ENCODE data around the gene ABHD12B. TPM values are rescaled to one million over a fixed set of nuclear protein-coding genes. Genes with fewer than 3 reads are reported as not detected.
"Not testable (repeated sequence)": the region's sequence is repeated elsewhere in the genome, so short reads cannot be mapped to it uniquely, and the experiment has no call there.

Gene ABHD12B
- total RNA-seq, 2 experiments from 2014 or later = not detected

GRCh38 chr14:50904719-50905118 lies 32.9 kb downstream of the ABHD12B start:
- H3K9me3 Mint-ChIP-seq = peaks cover 5% of the 10 kb centered on the region
- intact Hi-C loops (cut with micrococcal nuclease) = no loop called here
- H3K4me3 Mint-ChIP-seq = no peak overlapping the region
- H3K27me3 Mint-ChIP-seq = peaks cover 3% of the 10 kb centered on the region
- no peak overlapping the region for H3K27ac Mint-ChIP-seq
- no peaks in the 10 kb centered on the region for H3K36me3 Mint-ChIP-seq
- ChIA-PET POLR2A (no interaction called here), CTCF (no interaction called here)
- DNase-seq = no peak
- no peaks in the 10 kb centered on the region for H3K4me1 Mint-ChIP-seq (ENCODE audit: low read depth)

- H3K27me3 Mint-ChIP-seq = peaks cover 11% of the 10 kb centered on the region
- CTCF ChIA-PET = no interaction called here
- no peak overlapping the region for H3K27ac Mint-ChIP-seq
- no peak for DNase-seq
- peaks cover 5% of the 10 kb centered on the region for H3K9me3 Mint-ChIP-seq
- no peaks in the 10 kb centered on the region for H3K4me1 Mint-ChIP-seq (ENCODE audit: low read depth)
- POLR2A ChIA-PET = no interaction called here
- intact Hi-C loops (cut with micrococcal nuclease) = no loop called here
- no peaks in the 10 kb centered on the region for H3K36me3 Mint-ChIP-seq
- no peak overlapping the region for H3K4me3 Mint-ChIP-seq
Observed at GRCh38 chr14:50906326-50907065, 34.6 kb downstream of the ABHD12B start.

DNA sequence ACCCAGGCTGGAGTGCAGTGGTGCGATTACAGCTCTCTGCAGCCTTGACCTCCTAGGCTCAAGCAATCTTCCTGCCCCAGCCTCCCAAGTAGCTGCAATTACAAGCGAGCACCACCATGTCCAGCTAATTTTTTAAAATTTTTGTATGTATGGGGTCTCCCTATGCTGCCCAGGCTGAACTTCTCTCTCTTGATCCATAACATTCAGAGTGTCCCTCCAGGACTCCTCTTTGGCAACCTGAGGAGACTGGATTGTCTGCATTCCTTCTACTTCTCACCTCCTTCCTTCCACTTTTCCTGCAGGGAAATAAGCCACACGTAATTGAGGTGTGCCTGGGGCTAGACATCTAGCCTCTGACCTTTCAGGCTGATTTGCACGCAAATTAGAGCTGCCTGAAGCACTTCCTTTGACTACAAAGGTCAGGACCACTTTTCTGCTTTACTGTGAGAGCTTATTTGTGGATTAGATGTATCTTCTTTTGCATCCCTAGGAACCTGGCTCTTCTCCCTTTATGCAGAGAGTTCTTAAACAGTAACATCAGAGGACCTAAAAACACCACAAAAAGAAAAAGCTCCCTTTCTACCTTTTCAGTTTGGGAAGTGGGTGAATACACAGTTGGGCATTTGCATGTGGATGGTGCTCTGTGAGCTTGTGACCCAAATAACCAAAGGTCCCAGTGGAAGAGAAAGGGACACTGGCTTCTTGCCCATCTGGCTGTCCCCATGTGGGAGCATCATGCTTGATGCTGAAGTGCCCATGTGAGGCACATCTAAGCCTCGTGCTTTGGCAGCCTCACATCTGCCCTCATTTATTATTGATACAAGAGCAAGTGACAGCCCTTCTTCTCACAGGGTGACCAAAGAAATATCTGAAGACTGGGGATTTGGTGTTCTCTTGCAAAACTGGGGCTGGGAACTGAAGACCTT lies 38.9 kb downstream of the ABHD12B start:
- Mint-ChIP-seq H3K4me1 (ENCODE audit: low read depth) (no peaks in the 10 kb centered on the region), H3K27ac (no peak overlapping the region), H3K27me3 (peaks cover 23% of the 10 kb centered on the region), H3K4me3 (no peak overlapping the region), H3K9me3 (no peaks in the 10 kb centered on the region), H3K36me3 (no peaks in the 10 kb centered on the region)
- ChIA-PET CTCF (interaction anchor here (0.7 kb wide), 2 partner anchors 174 to 365 kb away, joined by 3 to 4 read pairs; no protein-coding TSS in a partner anchor), POLR2A (no interaction called here)
- no peak for DNase-seq
- intact Hi-C loops (cut with micrococcal nuclease) = no loop called here

- intact Hi-C loops (cut with micrococcal nuclease) = no loop called here
- Mint-ChIP-seq H3K9me3 (no peaks in the 10 kb centered on the region), H3K4me1 (ENCODE audit: low read depth) (no peaks in the 10 kb centered on the region), H3K27ac (no peak overlapping the region), H3K27me3 (peaks cover 14% of the 10 kb centered on the region), H3K4me3 (no peak overlapping the region), H3K36me3 (no peaks in the 10 kb centered on the region)
- POLR2A ChIA-PET = no interaction called here
- DNase-seq = no peak
- CTCF ChIA-PET = no interaction called here
Observed at GRCh38 chr14:50917449-50917848, 45.6 kb downstream of the ABHD12B start.

DNA sequence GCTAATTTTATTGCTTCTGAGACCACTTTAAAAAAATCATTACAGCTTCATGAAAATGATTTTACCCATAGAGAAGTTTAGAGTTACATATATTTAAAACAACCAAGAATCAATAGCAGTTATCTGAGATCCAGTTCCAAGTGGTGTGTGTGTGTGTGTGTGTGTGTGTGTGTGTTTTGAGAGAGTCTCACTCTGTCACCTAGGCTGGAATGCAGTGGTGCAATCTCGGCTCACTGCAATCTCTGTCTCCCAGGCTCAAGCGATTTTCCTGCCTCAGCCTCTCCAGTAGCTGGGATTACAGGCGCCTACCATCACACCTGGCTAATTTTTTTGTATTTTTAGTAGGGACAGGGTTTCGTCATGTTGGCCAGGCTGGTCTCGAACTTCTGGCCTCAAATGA lies 47.7 kb downstream of the ABHD12B start:
- POLR2A ChIA-PET; H3K4me3 Mint-ChIP-seq; H3K4me1 Mint-ChIP-seq (ENCODE audit: low read depth); H3K27ac Mint-ChIP-seq; DNase-seq; H3K36me3 Mint-ChIP-seq; H3K9me3 Mint-ChIP-seq; intact Hi-C loops (cut with micrococcal nuclease); CTCF ChIA-PET: not testable (repeated sequence)
- peaks cover 13% of the 10 kb centered on the region for H3K27me3 Mint-ChIP-seq

DNA sequence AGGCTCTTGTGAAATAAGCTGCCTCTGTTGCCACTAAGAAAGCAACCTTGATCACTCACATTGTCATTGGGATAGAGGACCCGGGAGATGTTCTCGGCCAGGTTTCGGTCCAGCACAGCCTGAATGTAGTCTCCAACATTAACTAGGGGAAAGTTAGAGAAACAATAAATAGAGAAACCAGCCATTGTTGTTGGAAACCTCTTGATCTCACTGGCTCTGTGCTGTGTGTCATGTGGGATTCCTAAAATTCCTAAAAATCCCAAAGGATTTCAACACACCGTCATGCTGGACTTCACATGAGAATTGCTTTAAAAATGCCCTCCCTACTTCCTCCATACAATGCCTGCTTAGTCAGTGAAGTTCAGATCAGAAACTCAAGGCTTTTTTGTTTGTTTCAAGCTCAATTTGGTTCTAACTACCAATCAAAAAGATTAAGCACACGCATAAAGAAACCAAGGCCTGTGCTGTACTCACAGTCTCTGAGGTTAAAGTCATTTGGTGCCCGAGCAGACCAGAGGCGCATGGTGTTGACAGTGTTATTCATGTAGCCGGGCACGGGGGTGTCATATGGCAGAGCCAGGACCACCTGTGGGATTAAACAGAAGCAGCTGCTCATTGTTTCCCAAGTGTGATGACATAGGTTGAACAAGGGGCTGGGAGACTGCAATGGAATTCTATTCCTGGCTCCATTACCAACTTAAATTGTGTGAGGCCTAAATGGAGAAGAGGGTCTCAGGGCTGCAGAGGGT lies 48.8 kb downstream of the ABHD12B start:
- ChIA-PET CTCF (no interaction called here), POLR2A (interaction anchor here (0.7 kb wide), 1 partner anchor 521 kb away, joined by 3 read pairs; no protein-coding TSS in a partner anchor)
- H3K9me3 Mint-ChIP-seq = no peaks in the 10 kb centered on the region
- no peak for DNase-seq
- no peak overlapping the region for H3K27ac Mint-ChIP-seq
- H3K36me3 Mint-ChIP-seq = no peaks in the 10 kb centered on the region
- no peaks in the 10 kb centered on the region for H3K4me1 Mint-ChIP-seq (ENCODE audit: low read depth)
- H3K4me3 Mint-ChIP-seq = no peak overlapping the region
- intact Hi-C loops (cut with micrococcal nuclease) = no loop called here
- H3K27me3 Mint-ChIP-seq = peaks cover 8% of the 10 kb centered on the region

DNA sequence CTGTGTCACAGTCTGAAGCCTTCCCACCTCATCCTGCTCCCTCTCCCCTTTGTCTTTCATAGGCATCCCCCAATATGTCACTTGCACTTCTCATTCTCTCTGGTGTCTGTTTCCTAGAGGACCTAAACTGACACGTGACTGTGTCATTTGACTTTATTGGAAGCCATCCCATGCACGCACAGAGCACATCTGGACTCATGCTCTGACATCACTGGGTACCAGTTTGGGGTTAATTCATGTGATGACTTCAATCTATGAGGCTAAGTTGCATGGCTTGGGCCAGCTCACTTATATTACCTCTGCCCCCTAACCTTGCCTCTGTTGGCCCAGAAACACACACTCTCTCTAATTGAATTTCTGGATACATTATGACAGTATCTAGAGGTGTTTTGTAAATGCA lies 51.0 kb downstream of the ABHD12B start:
- H3K4me3 Mint-ChIP-seq = no peak overlapping the region
- H3K36me3 Mint-ChIP-seq = no peaks in the 10 kb centered on the region
- ChIA-PET POLR2A (no interaction called here), CTCF (no interaction called here)
- no peak for DNase-seq
- H3K9me3 Mint-ChIP-seq = no peaks in the 10 kb centered on the region
- no peaks in the 10 kb centered on the region for H3K4me1 Mint-ChIP-seq (ENCODE audit: low read depth)
- H3K27ac Mint-ChIP-seq = no peak overlapping the region
- intact Hi-C loops (cut with micrococcal nuclease) = no loop called here
- H3K27me3 Mint-ChIP-seq = peaks cover 4% of the 10 kb centered on the region

DNA sequence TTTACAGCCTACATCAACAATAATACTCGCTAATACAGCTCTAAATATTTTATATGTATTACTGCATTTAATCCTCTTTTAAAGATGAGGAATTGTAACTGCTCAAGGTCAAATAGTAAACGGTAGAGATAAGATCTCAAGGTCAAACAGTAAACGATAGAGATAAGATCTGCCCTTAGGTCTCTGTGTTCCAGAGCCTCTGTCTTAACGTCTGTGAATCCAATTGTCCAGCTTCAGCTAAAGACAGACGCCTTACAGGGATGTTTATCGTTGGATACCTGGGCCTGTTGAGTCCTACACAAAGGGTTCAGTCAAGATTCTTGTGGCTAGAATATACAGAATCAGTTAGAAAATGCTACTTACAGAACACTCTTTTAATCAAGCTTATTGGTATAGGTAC lies 52.4 kb downstream of the ABHD12B start:
- Mint-ChIP-seq H3K4me3 (no peak overlapping the region), H3K9me3 (no peaks in the 10 kb centered on the region), H3K27me3 (peaks cover 8% of the 10 kb centered on the region), H3K27ac (no peak overlapping the region), H3K4me1 (ENCODE audit: low read depth) (no peaks in the 10 kb centered on the region), H3K36me3 (no peaks in the 10 kb centered on the region)
- POLR2A ChIA-PET = no interaction called here
- CTCF ChIA-PET = no interaction called here
- intact Hi-C loops (cut with micrococcal nuclease) = no loop called here
- DNase-seq = no peak

DNA sequence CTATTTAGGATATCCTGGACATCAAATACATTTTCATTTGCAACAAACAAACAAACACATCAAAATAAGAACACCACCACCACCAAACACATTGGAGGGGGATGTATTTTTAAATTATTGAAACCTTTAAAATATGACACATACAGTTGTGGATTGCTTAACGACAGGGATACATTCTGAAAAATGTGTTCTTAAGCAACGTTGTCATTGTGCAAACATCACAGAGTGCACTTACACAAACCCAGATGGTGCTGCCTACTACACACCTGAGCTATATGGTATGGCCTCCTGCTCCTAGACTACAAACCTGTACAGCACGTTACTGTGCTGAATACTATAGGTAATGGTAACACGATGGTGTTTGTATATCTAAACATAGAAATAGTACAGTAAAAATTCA lies 53.0 kb downstream of the ABHD12B start:
- H3K27ac Mint-ChIP-seq = no peak overlapping the region
- ChIA-PET POLR2A (no interaction called here), CTCF (no interaction called here)
- DNase-seq = no peak
- no peaks in the 10 kb centered on the region for H3K36me3 Mint-ChIP-seq
- intact Hi-C loops (cut with micrococcal nuclease) = no loop called here
- H3K4me3 Mint-ChIP-seq = no peak overlapping the region
- peaks cover 10% of the 10 kb centered on the region for H3K27me3 Mint-ChIP-seq
- H3K4me1 Mint-ChIP-seq (ENCODE audit: low read depth) = no peaks in the 10 kb centered on the region
- H3K9me3 Mint-ChIP-seq = no peaks in the 10 kb centered on the region

DNA sequence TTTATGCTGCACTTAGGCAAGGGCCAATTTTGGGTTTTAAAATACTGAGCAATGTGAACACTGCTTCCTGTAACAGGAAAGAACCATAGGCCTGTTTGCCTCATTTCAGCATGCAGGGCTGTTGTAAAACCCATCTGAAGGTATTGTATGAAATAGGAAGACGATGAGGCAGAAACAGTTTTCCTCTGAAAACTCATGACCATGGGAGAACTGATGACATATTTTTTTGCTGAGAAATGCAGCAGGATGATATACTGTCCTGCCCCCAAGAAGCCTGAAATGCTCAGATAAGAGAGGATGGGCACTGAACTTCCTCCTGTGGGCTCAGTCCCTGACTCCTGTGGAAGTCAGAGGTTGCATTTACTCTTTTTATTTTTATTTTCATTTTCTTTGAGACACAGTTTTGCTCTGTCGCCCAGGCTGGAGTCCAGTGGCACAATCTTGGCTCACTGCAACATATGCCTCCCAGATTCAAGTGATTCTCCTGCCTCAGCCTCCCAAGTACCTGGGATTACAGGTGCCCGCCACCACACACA lies 55.1 kb downstream of the ABHD12B start:
- DNase-seq = no peak
- H3K27ac Mint-ChIP-seq = no peak overlapping the region
- no peaks in the 10 kb centered on the region for H3K9me3 Mint-ChIP-seq
- no peaks in the 10 kb centered on the region for H3K36me3 Mint-ChIP-seq
- POLR2A ChIA-PET = no interaction called here
- CTCF ChIA-PET = no interaction called here
- H3K27me3 Mint-ChIP-seq = peaks cover 11% of the 10 kb centered on the region
- no peaks in the 10 kb centered on the region for H3K4me1 Mint-ChIP-seq (ENCODE audit: low read depth)
- H3K4me3 Mint-ChIP-seq = no peak overlapping the region
- intact Hi-C loops (cut with micrococcal nuclease) = no loop called here

DNA sequence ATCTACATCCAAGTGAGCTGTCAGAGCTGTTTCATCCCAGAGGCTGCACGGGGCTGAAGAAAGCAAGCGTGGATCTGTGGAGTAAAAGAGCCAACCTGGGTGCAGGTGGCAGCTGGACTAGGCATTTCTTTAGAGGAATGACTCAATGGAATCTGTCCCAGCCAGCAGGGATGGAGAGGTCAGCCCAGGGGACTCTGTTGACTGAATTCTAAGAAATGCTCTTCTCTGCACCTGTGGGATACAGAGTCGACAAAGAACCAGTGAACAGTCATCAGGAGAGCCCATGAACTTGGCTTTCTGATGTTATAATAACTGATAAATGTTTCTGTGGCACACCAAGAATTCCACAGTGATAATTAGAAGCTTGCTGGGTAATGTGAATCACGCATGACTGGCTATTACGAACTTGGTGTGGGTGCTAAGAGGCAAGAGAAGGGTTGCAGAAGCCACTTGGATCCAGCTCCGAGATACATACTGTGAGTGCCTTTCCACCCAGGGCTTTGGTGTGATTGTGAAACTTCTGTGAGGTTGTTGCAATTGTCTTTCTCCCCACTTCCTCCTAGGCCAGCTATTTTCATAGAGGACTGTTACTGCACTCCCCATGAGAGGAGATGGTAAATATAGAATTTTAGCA lies 56.3 kb downstream of the ABHD12B start:
- intact Hi-C loops (cut with micrococcal nuclease) = no loop called here
- Mint-ChIP-seq H3K27me3 (peaks cover 18% of the 10 kb centered on the region), H3K4me3 (no peak overlapping the region), H3K9me3 (no peaks in the 10 kb centered on the region), H3K36me3 (no peaks in the 10 kb centered on the region), H3K4me1 (ENCODE audit: low read depth) (no peaks in the 10 kb centered on the region), H3K27ac (no peak overlapping the region)
- ChIA-PET POLR2A (no interaction called here), CTCF (no interaction called here)
- no peak for DNase-seq

- intact Hi-C loops (cut with micrococcal nuclease) = no loop called here
- Mint-ChIP-seq H3K27me3 (peaks cover 19% of the 10 kb centered on the region), H3K4me1 (ENCODE audit: low read depth) (no peaks in the 10 kb centered on the region), H3K36me3 (no peaks in the 10 kb centered on the region), H3K4me3 (no peak overlapping the region), H3K27ac (no peak overlapping the region), H3K9me3 (no peaks in the 10 kb centered on the region)
- ChIA-PET CTCF (no interaction called here), POLR2A (no interaction called here)
- no peak for DNase-seq
Observed at GRCh38 chr14:50929506-50929905, 57.7 kb downstream of the ABHD12B start.

All from activated CD4-positive, alpha-beta memory T cell treated with anti-CD3 and anti-CD28 coated beads for 36 hours (primary cell).